GOT3 (cell line): Measurements from ENCODE around the gene ARMC5.
A peak's percentile ranks its signal among the peaks of the same experiment; 100 is the strongest.
"Not testable (repeated sequence)": the region's sequence is repeated elsewhere in the genome, so short reads cannot be mapped to it uniquely, and the experiment has no call there.

Experiments used
- DNase-seq: peaks from one replicate; lab custom pipeline; 2025; ENCODE audit warnings: mixed read lengths; lab: John Stamatoyannopoulos, UW

The ARMC5 gene

DNA sequence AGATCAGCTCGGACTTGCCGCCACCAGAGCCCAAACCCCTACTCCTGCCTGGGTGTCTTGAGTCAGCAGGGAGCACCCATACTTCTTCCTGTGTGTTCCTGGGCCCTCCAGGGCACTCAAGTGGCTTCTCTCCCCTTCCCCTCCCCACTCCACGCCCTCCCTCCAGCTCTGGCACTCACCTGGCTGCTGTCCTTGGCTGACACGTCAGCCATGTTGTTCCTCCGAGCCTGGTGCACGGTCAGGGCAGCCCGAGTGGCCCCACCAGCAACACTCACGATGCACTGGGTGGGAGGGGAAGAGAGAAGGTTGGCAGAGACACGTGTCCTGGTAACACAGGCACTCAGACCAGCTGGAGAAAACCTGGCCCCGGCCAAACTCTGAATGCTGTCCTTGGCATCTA, 37.4 kb downstream of the ARMC5 start:
- DNase-seq: no peak

DNA sequence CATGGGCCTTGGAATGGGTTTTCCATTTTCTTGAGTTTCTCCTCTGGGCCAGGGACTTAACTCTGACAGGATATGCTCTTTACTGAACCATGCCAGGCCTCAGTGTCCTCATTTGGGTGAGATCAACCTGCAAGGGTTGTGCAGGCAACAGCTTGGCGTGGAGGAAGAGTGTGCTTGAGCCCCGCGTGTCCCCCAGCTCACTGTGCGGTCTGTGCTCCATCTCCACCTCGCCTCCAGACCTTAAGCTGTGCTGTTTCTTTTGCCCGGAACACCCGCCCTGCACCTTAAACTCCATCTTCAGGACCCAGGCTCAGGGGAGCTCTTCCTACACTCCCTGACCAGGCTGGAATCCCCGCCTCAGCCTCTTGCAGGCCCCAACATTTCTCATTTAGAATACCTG, 39.2 kb downstream of the ARMC5 start:
- DNase-seq: no peak

DNA sequence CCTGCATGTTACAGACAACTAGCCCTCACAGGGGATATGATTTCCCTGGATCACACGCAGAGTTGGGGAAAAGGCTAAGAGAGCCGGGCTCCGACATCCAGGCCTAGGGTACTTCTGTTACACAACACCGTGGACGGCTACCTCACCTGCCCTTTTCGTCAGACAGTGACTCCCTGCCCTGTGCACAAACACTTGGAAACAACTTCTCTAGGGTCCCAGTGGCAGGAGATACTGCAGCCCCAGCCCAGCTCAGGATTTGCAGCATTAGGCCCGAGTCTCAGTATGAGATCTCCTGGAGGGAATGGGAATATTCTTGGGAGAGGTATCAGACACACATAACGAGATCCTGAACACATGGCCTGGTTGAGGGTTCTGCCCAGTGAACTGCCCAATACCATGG, 40.6 kb downstream of the ARMC5 start:
- no peak for DNase-seq

DNA sequence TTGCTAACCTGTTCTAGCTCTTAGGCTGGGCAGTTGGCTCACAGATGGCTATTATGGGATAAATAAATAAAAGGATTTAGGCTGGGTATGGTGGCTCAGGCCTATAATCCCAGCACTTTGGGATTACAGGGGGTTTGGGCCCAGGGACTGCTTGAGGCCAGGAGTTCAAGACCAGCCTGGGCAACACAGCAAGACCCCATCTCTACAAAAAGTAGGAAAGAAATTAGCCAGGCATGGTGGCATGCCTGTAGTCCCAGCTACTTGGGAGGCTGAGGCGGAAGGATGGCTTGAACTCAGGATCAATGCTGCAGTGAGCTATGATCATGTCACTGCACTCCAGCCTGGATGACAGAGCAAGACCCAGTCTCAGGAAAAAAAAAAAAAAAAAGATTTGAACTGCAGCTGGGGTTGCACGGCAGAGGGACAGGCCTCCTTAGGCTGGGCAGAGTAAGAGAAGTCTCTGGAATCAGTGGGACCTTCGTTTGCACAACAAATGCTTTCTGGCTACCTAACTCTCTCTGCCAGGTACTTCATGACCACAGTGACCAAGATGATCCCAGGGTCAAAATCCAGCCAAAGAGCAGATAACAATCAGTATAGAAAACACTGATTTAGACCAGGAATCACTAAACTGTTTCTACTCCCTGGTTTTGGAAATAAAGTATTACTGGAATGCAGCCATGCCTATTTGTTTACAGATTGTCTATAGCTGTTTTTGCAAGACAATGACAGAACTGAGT, 42.1 kb downstream of the ARMC5 start:
- no peak for DNase-seq

DNA sequence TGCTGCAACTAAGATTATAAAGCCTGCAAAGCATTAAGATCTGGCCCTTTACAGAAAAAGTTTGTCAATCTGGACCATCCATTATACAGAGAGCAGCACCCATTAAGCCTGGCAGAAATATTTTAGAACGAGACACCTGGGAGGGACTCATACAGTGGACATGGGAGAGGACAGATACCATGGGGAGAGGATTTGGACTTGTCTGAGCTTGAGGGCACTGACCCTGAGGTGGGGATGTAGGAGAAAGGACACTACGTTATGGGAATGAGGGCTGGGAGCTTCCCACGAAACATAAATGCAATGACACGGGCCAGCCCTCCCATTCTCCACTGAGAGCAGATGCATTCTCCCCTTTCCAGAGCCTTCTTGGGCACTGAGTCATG, 42.7 kb downstream of the ARMC5 start:
- no peak for DNase-seq

DNA sequence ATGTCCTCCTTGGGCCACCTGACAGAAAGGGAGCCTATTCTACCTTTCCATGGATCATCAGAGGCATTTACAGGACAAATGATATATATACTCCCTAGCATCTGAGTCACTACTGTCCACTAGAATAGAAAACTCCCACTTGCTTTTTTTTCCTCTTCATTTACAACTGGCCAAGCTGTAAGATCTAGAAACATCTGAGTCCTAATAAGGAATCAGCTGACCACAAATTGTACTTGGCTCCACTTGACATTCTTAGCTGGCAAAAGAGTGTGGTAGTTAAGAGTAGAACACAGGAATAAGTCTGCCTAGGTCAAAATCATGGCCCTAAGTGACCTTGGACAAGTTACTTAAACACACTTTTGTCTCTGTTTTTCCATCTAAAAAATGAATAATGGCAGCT, 43.7 kb downstream of the ARMC5 start:
- DNase-seq: no peak

DNA sequence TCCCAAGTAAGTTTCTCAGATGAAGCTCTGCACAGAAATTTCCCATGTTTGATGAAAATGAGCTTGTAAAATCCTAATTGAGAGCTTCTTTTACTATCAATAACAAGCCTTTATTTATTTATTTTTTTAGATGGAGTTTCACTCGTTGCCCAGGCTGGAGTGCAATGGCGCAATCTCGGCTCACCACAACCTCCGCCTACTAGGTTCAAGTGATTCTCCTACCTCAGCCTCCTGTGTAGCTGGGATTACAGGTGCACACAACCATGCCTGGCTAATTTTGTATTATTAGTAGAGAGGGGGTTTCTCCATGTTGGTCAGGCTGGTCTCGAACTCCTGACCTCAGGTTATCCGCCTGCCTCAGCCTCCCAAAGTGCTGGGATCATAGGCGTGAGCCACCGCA, 44.3 kb downstream of the ARMC5 start:
- DNase-seq: not testable (repeated sequence)

DNA sequence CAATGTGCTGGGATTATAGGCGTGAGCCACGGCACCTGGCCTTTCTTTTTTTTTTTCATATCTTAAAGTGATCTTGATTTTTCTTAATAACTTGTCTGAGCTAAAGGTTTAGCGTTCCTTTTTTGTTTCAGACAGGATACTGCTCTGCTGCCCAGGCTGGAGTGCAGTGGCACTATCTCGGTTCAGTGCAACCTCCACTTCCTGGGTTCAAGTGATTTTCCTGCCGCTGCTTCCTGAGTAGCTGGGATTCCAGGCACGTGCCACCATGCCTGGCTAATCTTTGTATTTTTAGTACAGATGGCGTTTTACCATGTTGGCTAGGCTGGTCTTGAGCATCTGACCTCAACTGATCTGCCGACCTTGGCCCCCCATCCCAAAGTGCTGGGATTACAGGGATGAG, 44.9 kb downstream of the ARMC5 start:
- DNase-seq: no peak

DNA sequence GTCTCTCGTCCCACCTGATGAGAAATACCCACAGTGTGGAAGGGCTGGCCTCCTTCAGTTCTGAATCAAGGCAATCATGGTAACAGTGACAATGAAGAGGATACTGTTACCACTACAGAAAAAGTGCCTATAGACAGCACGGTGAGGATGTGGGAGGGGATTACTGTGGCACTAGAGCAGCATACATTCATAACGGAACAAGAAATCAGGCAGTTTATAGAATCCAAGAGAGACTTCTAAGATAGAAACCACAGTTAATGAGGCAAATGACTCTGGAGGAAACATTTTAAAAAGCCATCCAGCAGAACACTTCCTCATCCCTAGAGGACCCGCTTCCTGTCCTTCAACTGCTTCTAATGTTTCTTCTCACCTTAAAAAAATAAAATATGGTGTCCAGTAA, 46.2 kb downstream of the ARMC5 start:
- DNase-seq: no peak

DNA sequence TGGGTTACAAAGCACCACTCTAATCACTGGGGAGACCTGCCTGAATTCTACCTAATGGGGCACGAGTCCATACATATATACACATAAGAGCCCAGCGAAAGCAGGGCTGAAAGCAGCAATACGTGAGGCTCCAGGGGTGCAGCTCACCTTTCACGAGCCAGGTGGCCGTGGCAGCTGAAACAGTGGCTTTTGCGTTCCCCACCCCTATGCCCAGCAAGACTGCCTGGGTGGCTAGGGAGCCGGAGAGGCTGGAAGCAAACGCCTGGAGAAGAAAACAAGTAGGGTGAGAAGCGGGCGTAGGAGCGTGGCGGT, 48.3 kb downstream of the ARMC5 start:
- no peak for DNase-seq

DNA sequence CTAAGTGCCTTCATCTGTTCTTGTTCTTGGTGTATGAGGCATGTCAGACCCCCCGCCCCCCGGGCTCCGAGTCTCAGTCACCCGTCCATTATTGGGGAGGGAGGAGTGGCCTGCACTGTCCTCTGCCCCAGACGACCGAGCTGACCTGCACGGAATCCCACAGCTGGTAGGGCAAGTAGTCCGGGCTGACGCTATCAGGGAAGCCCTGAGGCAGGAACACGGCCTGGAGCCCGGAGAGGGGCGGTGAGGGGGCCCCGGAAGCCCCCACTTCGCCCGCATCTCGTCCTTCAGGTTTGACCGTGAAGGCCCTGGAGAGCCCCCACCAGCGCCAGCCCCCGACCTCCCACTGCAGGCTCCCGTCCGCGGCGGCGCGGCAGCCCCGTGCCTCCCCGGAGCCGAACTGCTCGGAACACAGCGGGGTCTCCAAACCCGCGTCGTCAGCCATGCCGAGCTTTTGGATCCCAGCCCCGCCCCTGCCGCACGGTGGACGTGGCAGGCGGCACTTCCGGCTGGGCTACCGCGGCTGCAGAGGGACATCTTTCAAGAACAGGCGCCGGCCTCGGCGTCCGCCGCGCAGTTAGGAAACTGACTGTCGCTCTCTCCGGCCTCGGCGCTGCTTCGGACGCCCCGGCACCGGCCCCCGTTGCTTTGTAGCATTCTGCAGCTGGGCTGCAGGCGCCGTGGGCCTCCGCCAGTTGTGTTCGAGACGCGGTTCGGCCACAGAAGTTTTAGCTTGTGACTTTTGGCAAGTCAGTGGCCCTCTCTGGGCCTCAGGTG, 48.8 kb downstream of the ARMC5 start, which contains the start of gene RUSF1:
Gene RUSF1 (minus strand): TSS at position 463 of the 777 bp plus-strand sequence. CDS start 18 bp downstream, at position 445.
- peak; percentile 62 for DNase-seq

DNA sequence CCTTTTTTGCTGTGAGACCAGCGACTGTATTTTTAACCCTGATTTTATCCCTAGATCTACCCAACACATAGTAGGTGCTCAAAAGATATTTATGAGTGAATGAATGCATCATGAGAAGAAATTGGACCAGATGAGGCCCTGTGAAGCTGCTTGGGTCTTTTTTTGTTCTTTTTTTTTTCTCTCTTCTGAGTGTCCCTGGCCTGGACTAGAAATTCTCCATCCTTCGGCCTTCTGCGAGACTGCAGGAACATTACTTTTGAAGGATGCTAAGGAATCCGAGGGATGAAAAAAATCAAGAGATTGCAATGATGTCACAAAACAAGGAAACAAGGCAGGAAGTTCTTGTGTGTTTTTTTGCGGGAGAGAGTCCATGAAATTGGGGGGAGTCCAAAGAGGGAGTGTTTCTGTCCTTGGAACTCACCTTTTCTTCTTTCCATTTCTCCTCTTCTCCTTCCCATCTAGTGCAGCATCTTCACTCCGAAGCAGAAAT, 49.5 kb downstream of the ARMC5 start:
- DNase-seq: no peak

DNA sequence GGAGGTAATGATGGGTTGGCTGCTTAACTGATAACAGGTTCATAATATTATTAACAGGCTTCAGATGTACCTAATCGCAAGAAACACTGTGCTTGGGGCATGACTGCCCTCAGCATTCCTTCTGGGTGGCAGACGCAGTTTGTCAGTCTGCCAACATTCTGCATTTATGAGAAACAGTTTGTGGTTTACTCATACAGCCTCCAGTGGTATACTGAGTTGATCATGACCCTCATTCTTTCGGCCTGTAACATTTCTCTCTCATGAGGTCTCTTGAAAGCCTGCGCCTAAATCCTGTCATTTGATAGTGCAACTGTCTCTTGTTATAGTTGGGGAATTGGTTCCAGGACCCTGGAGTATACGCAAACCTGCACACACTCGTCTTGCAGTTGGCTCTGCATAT, 53.8 kb downstream of the ARMC5 start:
- DNase-seq: no peak

DNA sequence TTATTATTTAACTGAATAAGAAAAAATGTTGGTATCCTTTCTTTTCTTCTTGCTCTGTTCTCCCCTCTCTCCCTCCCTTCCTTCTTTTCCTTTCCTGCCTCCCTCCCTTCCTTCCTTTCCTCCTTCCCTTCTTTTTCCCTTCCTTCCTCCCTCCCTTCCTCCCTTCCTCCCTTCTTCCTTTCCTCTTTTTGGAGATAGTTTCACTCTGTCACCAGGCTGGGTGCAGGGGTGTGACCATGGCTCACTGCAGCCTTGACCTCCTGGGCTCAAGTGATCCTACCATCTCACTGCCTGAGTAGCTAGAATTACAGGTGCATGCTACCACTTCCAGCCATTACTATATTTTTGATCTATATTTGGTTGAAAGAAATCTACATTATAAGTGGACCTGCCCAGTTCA, 54.6 kb downstream of the ARMC5 start:
- no peak for DNase-seq
